IMR-90 (cell line): ENCODE data around the gene ANP32D. TPM values are rescaled to one million over a fixed set of nuclear protein-coding genes. Genes with fewer than 3 reads are reported as not detected.
"Not testable (repeated sequence)": the region's sequence is repeated elsewhere in the genome, so short reads cannot be mapped to it uniquely, and the experiment has no call there.

Experiments
- ATAC-seq: fragments of 200-7000 bp; cut with Tn5 transposase; 2 replicates; pipeline ENCODE4 v1.9.1; 2020; ENCODE audit warnings: low read depth, mild to moderate bottlenecking, moderate library complexity
- BruUV-seq: library from RNA; stranded (reverse); fragments of 400-500 nt; replicated peaks from 2 replicates; lab custom pipeline; 2021; lab: Mats Ljungman, UMichigan
- CTCF ChIA-PET: fragments of 300-600 bp; formaldehyde crosslinking; extraction: SDS; loops from one replicate; lab custom pipeline; 2021; ENCODE audit warnings: antibody characterized with exemption; lab: Yijun Ruan, JAX
- POLR2A ChIA-PET: fragments of 300-600 bp; sonication (Branson Sonifier 250); formaldehyde crosslinking; loops from one replicate; lab custom pipeline; 2022; ENCODE audit warnings: antibody characterized with exemption; ENCODE audit not compliant: unreplicated experiment; lab: Charles Lee
- DNase-seq: peaks from one replicate; pipeline ENCODE4 v3.0.0; 2013
- H2AFZ ChIP-seq: replicated peaks from 2 replicates; pipeline ENCODE3; 2013; ENCODE audit warnings: low read length, mild to moderate bottlenecking; ENCODE audit not compliant: poor library complexity
- H2AK5ac ChIP-seq: 2 replicates; pipeline ENCODE4 v1.6.1; 2013; ENCODE audit warnings: low read depth, low read length, inconsistent platforms
- H2AK9ac ChIP-seq: replicated peaks from 2 replicates; pipeline ENCODE3; 2013; ENCODE audit warnings: mild to moderate bottlenecking, low read depth, low read length, moderate library complexity; ENCODE audit not compliant: poor library complexity
- H2BK120ac ChIP-seq: 2 replicates; pipeline ENCODE4 v1.6.1; 2013; ENCODE audit warnings: low read depth, low read length, inconsistent platforms
- H2BK15ac ChIP-seq: 3 replicates; pipeline ENCODE4 v1.6.1; 2013; ENCODE audit warnings: low read depth, low read length, inconsistent platforms
- H2BK20ac ChIP-seq: 2 replicates; pipeline ENCODE4 v1.6.1; 2013; ENCODE audit warnings: low read depth, mild to moderate bottlenecking, inconsistent platforms, low read length, moderate library complexity
- H2BK5ac ChIP-seq: 2 replicates; pipeline ENCODE4 v1.6.1; 2013; ENCODE audit warnings: mild to moderate bottlenecking, low read depth, low read length, inconsistent platforms; ENCODE audit not compliant: poor library complexity, severe bottlenecking
- H3K14ac ChIP-seq: replicated peaks from 2 replicates; pipeline ENCODE4 v1.6.1; 2013; ENCODE audit warnings: low read depth, low read length, inconsistent platforms
- H3K18ac ChIP-seq: 2 replicates; pipeline ENCODE4 v1.6.1; 2013; ENCODE audit warnings: low read depth, low read length, control low read depth
- H3K23ac ChIP-seq: 2 replicates; pipeline ENCODE4 v1.6.1; 2013; ENCODE audit warnings: low read depth, low read length, inconsistent platforms
- H3K27ac ChIP-seq: 2 replicates; pipeline ENCODE4 v1.5.1; 2013; ENCODE audit warnings: mild to moderate bottlenecking, control low read depth, low read length; ENCODE audit not compliant: insufficient read depth
- H3K27me3 ChIP-seq: 2 replicates; pipeline ENCODE4 v1.6.1; 2013; ENCODE audit warnings: low read length; ENCODE audit not compliant: control insufficient read depth, insufficient read depth
- H3K36me3 ChIP-seq: 2 replicates; pipeline ENCODE4 v1.6.1; 2013; ENCODE audit warnings: low read length, mixed read lengths; ENCODE audit not compliant: control insufficient read depth, insufficient read depth
- H3K4ac ChIP-seq: 2 replicates; pipeline ENCODE4 v1.6.1; 2013; ENCODE audit warnings: low read depth, low read length, inconsistent platforms
- H3K4me1 ChIP-seq: 2 replicates; pipeline ENCODE4 v1.6.1; 2013; ENCODE audit warnings: low read length, mixed read lengths; ENCODE audit not compliant: control insufficient read depth, insufficient read depth
- H3K4me2 ChIP-seq: 2 replicates; pipeline ENCODE4 v1.6.1; 2013; ENCODE audit warnings: low read depth, mild to moderate bottlenecking, control low read depth, low read length, moderate library complexity
- H3K4me3 ChIP-seq: 2 replicates; pipeline ENCODE4 v1.5.1; 2013; ENCODE audit warnings: low read depth, mild to moderate bottlenecking, control low read depth, low read length, moderate library complexity; ENCODE audit not compliant: insufficient read depth
- H3K56ac ChIP-seq: 2 replicates; pipeline ENCODE4 v1.6.1; 2013; ENCODE audit warnings: low read length, inconsistent platforms; ENCODE audit not compliant: insufficient read depth; ENCODE audit errors: extremely low read depth
- H3K79me1 ChIP-seq, 2 experiments: 2 replicates each; pipeline ENCODE4 v1.6.1; 2013; ENCODE audit warnings: low read length in 2 of 2, inconsistent platforms in 1 of 2, low read depth in 1 of 2
- H3K9ac ChIP-seq: 2 replicates; pipeline ENCODE4 v1.6.1; 2013; ENCODE audit warnings: low read depth, low read length, control low read depth
- H3K9me1 ChIP-seq: 2 replicates; pipeline ENCODE4 v1.6.1; 2013; ENCODE audit warnings: low read length, inconsistent platforms; ENCODE audit not compliant: insufficient read depth
- H3K9me3 ChIP-seq: 2 replicates; pipeline ENCODE4 v1.6.1; 2013; ENCODE audit warnings: low read length; ENCODE audit not compliant: control insufficient read depth, insufficient read depth
- H4K20me1 ChIP-seq: 2 replicates; pipeline ENCODE4 v1.6.1; 2013; ENCODE audit warnings: low read length, inconsistent platforms; ENCODE audit not compliant: insufficient read depth
- H4K5ac ChIP-seq: 2 replicates; pipeline ENCODE4 v1.6.1; 2013; ENCODE audit warnings: mild to moderate bottlenecking, low read depth, low read length, control low read depth
- H4K8ac ChIP-seq, 2 experiments: 2 replicates each; pipeline ENCODE4 v1.6.1; 2013; ENCODE audit warnings: low read depth in 2 of 2, low read length in 2 of 2, control low read depth in 1 of 2, inconsistent platforms in 1 of 2
- H4K91ac ChIP-seq: 2 replicates; pipeline ENCODE4 v1.6.1; 2013; ENCODE audit warnings: low read depth, low read length, inconsistent platforms; ENCODE audit not compliant: insufficient read depth
- WGBS, 2 experiments: methylation state at CpG; one replicate each; pipeline versions ENCODE4 v1.1.5 to v1.1.7; 2013; ENCODE audit warnings: missing lambda C conversion rate in 2 of 2; ENCODE audit not compliant: insufficient read length in 1 of 2; ENCODE audit errors: extremely low coverage in 2 of 2; 5-methylcytosine and 5-hydroxymethylcytosine counted together
- dilution Hi-C: fragments of 300-500 bp; cut with HindIII; formaldehyde crosslinking; loops from one replicate; pipeline ENCODE4 v1.14.3; 2018; ENCODE audit warnings: low sequenced_read_pairs; ENCODE audit not compliant: unreplicated experiment
- in situ Hi-C: fragments of 300-500 bp; cut with MboI; formaldehyde crosslinking; loops from 3 replicates; pipeline ENCODE4 v1.14.3; 2019; ENCODE audit warnings: low sequenced_read_pairs, inconsistent platforms, mixed read lengths
- intact Hi-C: fragments of 100-400 bp; cut with micrococcal nuclease; formaldehyde crosslinking; loops from 2 replicates; pipeline ENCODE4 v1.10.0; 2022
- polyA plus RNA-seq, 3 experiments: library from polyadenylated mRNA; depleted of rRNA; stranded (reverse); fragments of >200 nt; gene quantifications; 2 replicates each; pipeline ENCODE4 v1.2.3, GENCODE V29; 2012; ENCODE audit warnings: low replicate concordance in 1 of 3
- total RNA-seq: library from RNA; depleted of rRNA; stranded (reverse); fragments of >200 nt; gene quantifications from 2 replicates; pipeline ENCODE4 v1.2.3, GENCODE V29; 2012

ANP32D gene
- total and polyA plus RNA-seq, 2 of the 4 experiments (the other 2 are of a cell fraction) = not detected

DNA sequence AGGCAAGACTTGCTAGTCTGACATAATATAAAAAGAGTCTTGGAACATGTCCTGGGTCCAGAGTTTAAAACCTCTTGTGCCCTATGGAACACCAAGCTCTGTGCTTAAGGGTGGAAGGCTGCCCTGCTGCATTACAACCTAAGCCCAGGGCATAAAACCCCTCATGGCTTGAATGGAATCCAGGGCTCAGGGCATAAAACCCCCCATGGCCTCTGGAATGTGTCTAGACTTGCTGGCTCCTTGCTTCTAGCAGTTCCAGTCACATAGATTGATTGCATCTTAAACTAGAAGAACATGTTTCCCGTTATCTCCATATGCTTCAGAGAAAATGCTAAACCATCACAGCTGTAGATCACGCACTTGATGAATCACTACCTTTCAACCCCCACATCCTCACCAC lies 34.5 kb downstream of the ANP32D start:
- in situ Hi-C loops, BruUV-seq: not testable (repeated sequence)

More for the DNA sequence above, 34.5 kb downstream of the ANP32D start:
- H2AK5ac ChIP-seq, H3K9me3 ChIP-seq, H3K18ac ChIP-seq, H2AFZ ChIP-seq, H3K23ac ChIP-seq, H3K27ac ChIP-seq, H2BK15ac ChIP-seq, H3K27me3 ChIP-seq, H3K9ac ChIP-seq, H3K14ac ChIP-seq, DNase-seq, dilution Hi-C loops, H3K4me1 ChIP-seq, H2AK9ac ChIP-seq, H2BK20ac ChIP-seq, H4K5ac ChIP-seq, H4K91ac ChIP-seq, H3K4me3 ChIP-seq, ATAC-seq, H2BK5ac ChIP-seq, H3K36me3 ChIP-seq, H3K56ac ChIP-seq, POLR2A ChIA-PET, H3K79me1 ChIP-seq, intact Hi-C loops, H3K9me1 ChIP-seq, H4K20me1 ChIP-seq, H2BK120ac ChIP-seq, H3K4ac ChIP-seq, CTCF ChIA-PET, H3K4me2 ChIP-seq, H4K8ac ChIP-seq: not testable (repeated sequence)
- 76% methylated on average over 2 of the region's 2 CpGs; no CpG with 5 or more reads in 1 of the 2 experiments for WGBS, 2 experiments
